Endothelial cell of umbilical vein (primary cell): Measurements from ENCODE around the gene OSBPL1A.

Source experiments
- JUN ChIP-seq: IDR thresholded peaks from 2 replicates; pipeline ENCODE4 v1.6.1; 2011; ENCODE audit warnings: borderline replicate concordance, low read depth; ENCODE audit not compliant: insufficient read length, insufficient read depth
- POLR2A ChIP-seq: IDR thresholded peaks from 2 replicates; pipeline ENCODE4 v1.6.1; 2012; ENCODE audit warnings: low read depth, mild to moderate bottlenecking, control low read depth, low read length
- POLR2AphosphoS5 ChIP-seq: IDR thresholded peaks from 2 replicates; pipeline ENCODE4 v1.6.1; 2012; ENCODE audit warnings: low read depth, mild to moderate bottlenecking, control low read depth, low read length, moderate library complexity; ENCODE audit not compliant: insufficient read depth
- TF ChIP-seq, protein P1 (sequence below), 2 donors: IDR thresholded peaks; 1 replicate in 1 of 2; 2 replicates in 1 of 2; pipeline ENCODE4 v1.5.1; 2011; ENCODE audit warnings: low read length in 2 of 2, mild to moderate bottlenecking in 2 of 2, moderate library complexity in 2 of 2, control low read depth in 1 of 2, inconsistent platforms in 1 of 2, low read depth in 1 of 2; ENCODE audit not compliant: insufficient read depth in 1 of 2; ENCODE audit errors: extremely low read depth in 1 of 2
- TF ChIP-seq, protein P2 (sequence below): IDR thresholded peaks from 2 replicates; pipeline ENCODE4 v1.6.1; 2011; ENCODE audit not compliant: insufficient read depth, insufficient read length

DNA sequence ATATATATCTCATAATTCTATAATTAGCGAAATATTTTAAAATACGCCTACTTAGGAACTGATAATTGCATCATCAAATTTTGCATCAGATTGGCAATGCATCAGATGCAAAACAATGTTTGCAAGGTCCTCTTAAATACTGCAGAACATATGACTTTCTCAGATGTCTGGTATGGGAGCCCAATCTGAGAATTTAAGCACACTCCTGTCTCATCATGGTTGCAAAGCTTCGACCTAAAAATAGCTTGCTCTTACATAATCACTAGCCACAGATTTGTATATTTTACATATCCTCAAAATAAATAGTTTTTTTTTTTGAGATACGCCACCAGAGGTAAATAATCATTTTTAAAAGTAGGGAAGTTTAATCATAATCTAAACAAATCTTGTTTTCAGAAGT, 135.5 kb downstream of the OSBPL1A start:
- TF ChIP-seq, protein P1, sequence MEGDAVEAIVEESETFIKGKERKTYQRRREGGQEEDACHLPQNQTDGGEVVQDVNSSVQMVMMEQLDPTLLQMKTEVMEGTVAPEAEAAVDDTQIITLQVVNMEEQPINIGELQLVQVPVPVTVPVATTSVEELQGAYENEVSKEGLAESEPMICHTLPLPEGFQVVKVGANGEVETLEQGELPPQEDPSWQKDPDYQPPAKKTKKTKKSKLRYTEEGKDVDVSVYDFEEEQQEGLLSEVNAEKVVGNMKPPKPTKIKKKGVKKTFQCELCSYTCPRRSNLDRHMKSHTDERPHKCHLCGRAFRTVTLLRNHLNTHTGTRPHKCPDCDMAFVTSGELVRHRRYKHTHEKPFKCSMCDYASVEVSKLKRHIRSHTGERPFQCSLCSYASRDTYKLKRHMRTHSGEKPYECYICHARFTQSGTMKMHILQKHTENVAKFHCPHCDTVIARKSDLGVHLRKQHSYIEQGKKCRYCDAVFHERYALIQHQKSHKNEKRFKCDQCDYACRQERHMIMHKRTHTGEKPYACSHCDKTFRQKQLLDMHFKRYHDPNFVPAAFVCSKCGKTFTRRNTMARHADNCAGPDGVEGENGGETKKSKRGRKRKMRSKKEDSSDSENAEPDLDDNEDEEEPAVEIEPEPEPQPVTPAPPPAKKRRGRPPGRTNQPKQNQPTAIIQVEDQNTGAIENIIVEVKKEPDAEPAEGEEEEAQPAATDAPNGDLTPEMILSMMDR (IDR thresholded peaks at IDR 0.05; ENCODE audit: extremely low read depth in 1 of 2, insufficient read depth in 1 of 2, low read depth in 1 of 2, low read length in 2 of 2), result no peak
- TF ChIP-seq JUN (no peak), POLR2A (no peak), POLR2AphosphoS5 (no peak)
- TF ChIP-seq, protein P2, sequence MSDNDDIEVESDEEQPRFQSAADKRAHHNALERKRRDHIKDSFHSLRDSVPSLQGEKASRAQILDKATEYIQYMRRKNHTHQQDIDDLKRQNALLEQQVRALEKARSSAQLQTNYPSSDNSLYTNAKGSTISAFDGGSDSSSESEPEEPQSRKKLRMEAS, result no peak
